Heart left ventricle (tissue), 16 donors: Measurements from ENCODE around the gene TPT1. TPM values are rescaled to one million over a fixed set of nuclear protein-coding genes. Genes with fewer than 3 reads are reported as not detected.

Source experiments
- ATAC-seq, 4 donors: fragments of 200-7000 bp; cut with Tn5 transposase; one replicate each; pipeline ENCODE4 v1.9.1; 2020 to 2022; ENCODE audit warnings: moderate library complexity in 4 of 4, mild to moderate bottlenecking in 3 of 4, moderate number of reproducible peaks in 1 of 4
- DNase-seq, 5 donors: peaks; one replicate each; pipeline ENCODE4 v3.0.0-alpha.2; 2020
- H3K27ac ChIP-seq, 12 donors: fragments of 200-600 bp; sonication (generic) in 4 of 12; one replicate each; pipeline versions ENCODE4 v1.5.0 to v1.8.0; 2016 to 2022; ENCODE audit warnings: mild to moderate bottlenecking in 2 of 12
- H3K27me3 ChIP-seq, 9 donors: fragments of 200-600 bp; sonication (generic) in 2 of 9; one replicate each; pipeline versions ENCODE4 v1.5.1 to v1.8.0; 2016 to 2022; ENCODE audit warnings: mild to moderate bottlenecking in 3 of 9
- H3K36me3 ChIP-seq, 9 donors: fragments of 200-600 bp; sonication (generic) in 2 of 9; one replicate each; pipeline versions ENCODE4 v1.5.0 to v1.8.0; 2018 to 2022; ENCODE audit warnings: mild to moderate bottlenecking in 2 of 9
- H3K4me1 ChIP-seq, 12 donors: fragments of 200-600 bp; sonication (generic) in 4 of 12; one replicate each; pipeline versions ENCODE4 v1.5.0 to v1.8.0; 2016 to 2022; ENCODE audit warnings: mild to moderate bottlenecking in 3 of 12
- H3K4me3 ChIP-seq, 12 donors: fragments of 200-600 bp; sonication (generic) in 4 of 12; one replicate each; pipeline versions ENCODE4 v1.5.0 to v1.8.0; 2017 to 2022; ENCODE audit warnings: mild to moderate bottlenecking in 9 of 12, moderate library complexity in 4 of 12
- H3K9me3 ChIP-seq, 12 donors: fragments of 200-600 bp; sonication (generic) in 4 of 12; one replicate each; pipeline versions ENCODE4 v1.5.0 to v1.8.0; 2016 to 2022; ENCODE audit warnings: mild to moderate bottlenecking in 1 of 12
- CTCF ChIP-seq, 12 donors: fragments of 200-600 bp; sonication (generic) in 4 of 12; IDR thresholded peaks; one replicate each; pipeline versions ENCODE4 v1.5.0 to v1.8.0; 2018 to 2022; ENCODE audit warnings: antibody characterized with exemption in 12 of 12, mild to moderate bottlenecking in 5 of 12
- POLR2A ChIP-seq, 2 donors: fragments of 450-650 bp; IDR thresholded peaks; one replicate each; pipeline ENCODE4 v1.6.1; 2017; ENCODE audit warnings: antibody characterized with exemption in 2 of 2, mild to moderate bottlenecking in 2 of 2, moderate library complexity in 2 of 2
- WGBS, 4 donors: extraction: QIAGEN DNeasy Blood & Tissue Kit in 2 of 4; methylation state at CpG; one replicate each; pipeline versions ENCODE4 v1.1.5 to v1.1.7; 2013 to 2018; 5-methylcytosine and 5-hydroxymethylcytosine counted together
- intact Hi-C, 10 donors: fragments of 100-400 bp; cut with DNase I; formaldehyde crosslinking; loops; one replicate each; pipeline versions ENCODE4 v1.11.1 to v1.14.2; 2022
- polyA plus RNA-seq, 2 donors: library from polyadenylated mRNA; stranded (reverse); fragments of 200-250 nt; gene quantifications; one replicate each; pipeline ENCODE4 v1.2.3, GENCODE V29; 2013
- total RNA-seq, 9 donors: library from RNA; depleted of rRNA in 2 of 9; stranded (reverse); fragments of >200 nt in 2 of 9; fragmentation: NEBNext Ultra II Directional in 3 of 9; extraction: Animal tissue kit (Norgen Biotek cat#: 25700) in 3 of 9; gene quantifications; one replicate each; pipeline versions ENCODE4 v1.1.0 to v1.2.4, GENCODE V29; 2016 to 2023
- donor health status: ischemic (EF 13 %, LVEDD 7.1; RV severe dilation, severe dysfunction).
- donor health status: healthy with polysubstance abuse.
- donor health status: DM: no; HTN: yes; CAD: no.
- donor health status: DM: no; HTN: no; CAD: no.
- donor health status: ischemic (EF 25% LVEDD 6.9; RV normal size, moderate dysfunction).
- donor health status: ischemic (EF 25% LVEDD 5.7; RV mildly dilated, moderate dysfunction).
- donor health status: healthy.
- donor health status: DM: yes; HTN: yes; CAD: no.
- donor health status: ischemic (EF 35%, LVEDD 5.7; RV mildly dilated, moderate dysfunction).
- donor health status: nonischemic (EF 11% LVEDD 7.7; RV severe dilation, severe dysfunction).
- donor health status: DM: yes; HTN: yes; CAD: no.
- donor health status: PGD.
- donor health status: ischemic (EF 29% LVEDD 5.4; RV normal size, mild dysfunction).
- donor health status: nonischemic (EF 23%, LVEDD 6.1; RV moderate dilation, normal function).

The TPT1 gene
- total and polyA plus RNA-seq, 11 donors, result 1,738 to 7,117 (median 3,896) TPM

GRCh38 chr13:45337803-45338202 lies 3.2 kb downstream of the TPT1 start:
- DNase-seq (no peak), ATAC-seq (no peak)
- 45 to 75% (median 63%) methylated on average over 1 of the region's 1 CpG for WGBS, 4 donors
- TF ChIP-seq POLR2A (IDR thresholded peaks at IDR 0.05), result no peak
- no peak for TF ChIP-seq CTCF (IDR thresholded peaks at IDR 0.05)
- intact Hi-C loops, result no loop called here
- Histone ChIP-seq H3K27ac (peak overlapping the region in 3 of 12 donors; percentile 9 to 100 (median 99)), H3K36me3 (peaks cover 0 to 73% (median 62%) of the 10 kb centered on the region in 9 donors), H3K4me1 (peaks cover 16 to 81% (median 71%) of the 10 kb centered on the region in 12 donors), H3K9me3 (no peaks in the 10 kb centered on the region), H3K4me3 (peak overlapping the region in 5 of 12 donors; percentile 2 to 100 (median 92)), H3K27me3 (no peaks in the 10 kb centered on the region)

- TF ChIP-seq CTCF (IDR thresholded peaks at IDR 0.05) (no peak), POLR2A (IDR thresholded peaks at IDR 0.05) (no peak)
- peaks cover 0 to 73% (median 62%) of the 10 kb centered on the region in 9 donors for H3K36me3 ChIP-seq
- DNase-seq (no peak), ATAC-seq (no peak)
- H3K27ac ChIP-seq, result peak overlapping the region in 1 of 12 donors; percentile 19
- no peaks in the 10 kb centered on the region for H3K9me3 ChIP-seq
- peaks cover 16 to 81% (median 73%) of the 10 kb centered on the region in 12 donors for H3K4me1 ChIP-seq
- intact Hi-C loops, result no loop called here
- H3K4me3 ChIP-seq, result peak overlapping the region in 1 of 12 donors; percentile 100
- WGBS, 4 donors, result 86 to 91% (median 87%) methylated on average over 3 of the region's 3 CpGs
- no peaks in the 10 kb centered on the region for H3K27me3 ChIP-seq
Measured at GRCh38 chr13:45337395-45337794, 3.6 kb downstream of the TPT1 start.

GRCh38 chr13:45336025-45336800 lies 4.8 kb downstream of the TPT1 start:
- intact Hi-C loops, result no loop called here
- no peak for DNase-seq
- no peak for TF ChIP-seq POLR2A (IDR thresholded peaks at IDR 0.05)
- TF ChIP-seq CTCF (IDR thresholded peaks at IDR 0.05), result no peak
- ATAC-seq, result no peak
- H3K4me3 ChIP-seq, result peak overlapping the region in 1 of 12 donors; percentile 6
- peaks cover 16 to 87% (median 76%) of the 10 kb centered on the region in 12 donors for H3K4me1 ChIP-seq
- H3K27ac ChIP-seq, result peak overlapping the region in 1 of 12 donors; percentile 4
- H3K27me3 ChIP-seq, result no peaks in the 10 kb centered on the region
- no peaks in the 10 kb centered on the region for H3K9me3 ChIP-seq
- WGBS, 4 donors, result 76 to 84% (median 81%) methylated on average over 9 of the region's 9 CpGs
- peaks cover 0 to 73% (median 62%) of the 10 kb centered on the region in 9 donors for H3K36me3 ChIP-seq

- Histone ChIP-seq H3K4me1 (peaks cover 16 to 94% (median 78%) of the 10 kb centered on the region in 12 donors), H3K4me3 (no peak overlapping the region), H3K9me3 (no peaks in the 10 kb centered on the region), H3K36me3 (peaks cover 0 to 73% (median 62%) of the 10 kb centered on the region in 9 donors), H3K27me3 (no peaks in the 10 kb centered on the region), H3K27ac (peak overlapping the region in 3 of 12 donors; percentile 4 to 73 (median 27))
- no peak for TF ChIP-seq POLR2A (IDR thresholded peaks at IDR 0.05)
- no peak for TF ChIP-seq CTCF (IDR thresholded peaks at IDR 0.05)
- intact Hi-C loops, result no loop called here
- 73 to 79% (median 75%) methylated on average over 3 of the region's 3 CpGs for WGBS, 4 donors
- no peak for ATAC-seq
- no peak for DNase-seq
Measured at GRCh38 chr13:45335397-45336024, 5.5 kb downstream of the TPT1 start.
